LHCN-M2 (cell line): Measurements from ENCODE around the gene CTNND2. TPM values are rescaled to one million over a fixed set of nuclear protein-coding genes. Genes with fewer than 3 reads are reported as not detected.

ENCODE experiments used
- DNase-seq: peaks from one replicate; pipeline ENCODE4 v3.0.0-alpha.2; 2012; ENCODE audit warnings: low read depth
- total RNA-seq: library from RNA; depleted of rRNA; stranded (reverse); fragments of >200 nt; gene quantifications from 2 replicates; pipeline ENCODE4 v1.2.3, GENCODE V29; 2014

The CTNND2 gene
- total RNA-seq, 1 experiment from 2014 or later, result not detected

DNA sequence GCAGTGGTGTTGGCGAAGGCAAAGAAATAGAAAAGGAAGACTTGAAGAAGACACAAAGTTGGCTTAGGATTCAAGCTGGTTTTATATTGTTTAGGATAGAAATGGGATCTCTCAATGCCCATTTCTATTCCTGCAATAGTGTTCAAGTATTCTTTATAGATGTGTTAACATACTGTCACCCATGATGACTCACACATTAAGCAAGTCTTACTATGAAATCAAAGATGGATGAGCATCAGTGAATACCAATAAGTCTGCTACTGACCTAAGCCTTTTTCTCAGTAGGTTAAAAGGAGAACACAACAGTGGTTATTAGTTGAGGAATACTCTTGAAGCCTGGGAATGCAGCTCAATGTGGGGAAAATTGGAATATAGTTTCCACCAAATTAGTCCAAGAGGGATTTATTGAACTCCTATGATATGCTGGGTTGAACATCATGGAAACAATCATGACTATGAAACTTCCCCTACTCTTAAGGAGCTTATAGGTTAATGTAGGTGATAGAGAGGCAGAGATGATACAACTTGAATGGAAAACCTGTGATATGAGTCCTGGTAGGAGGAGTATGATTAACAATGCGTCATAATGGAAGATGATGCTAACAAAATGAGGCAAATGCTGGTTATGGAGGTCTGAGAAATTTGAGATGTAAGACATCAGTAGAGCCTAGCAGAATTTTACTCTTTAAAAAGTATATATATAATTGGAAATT is 726.1 kb downstream of the CTNND2 start:
- no peak for DNase-seq

DNA sequence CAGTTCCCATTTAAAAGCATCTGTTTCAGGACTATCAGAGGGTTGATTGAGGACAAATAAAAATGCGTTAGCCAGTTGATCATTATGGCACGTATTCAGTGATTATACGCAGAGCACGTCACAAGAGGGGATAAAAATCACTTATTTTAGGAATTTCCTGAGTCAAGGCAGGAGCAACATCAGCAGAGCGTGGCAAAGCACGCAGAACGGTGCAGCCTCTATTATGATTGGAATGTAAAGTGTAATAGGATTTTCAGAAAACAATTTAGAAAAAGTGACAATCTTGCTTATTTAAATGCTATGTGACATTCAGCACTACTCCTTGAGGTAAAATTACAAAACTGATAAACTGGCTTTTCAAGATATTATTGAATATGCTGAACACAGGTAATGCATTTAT is 729.7 kb downstream of the CTNND2 start:
- no peak for DNase-seq

DNA sequence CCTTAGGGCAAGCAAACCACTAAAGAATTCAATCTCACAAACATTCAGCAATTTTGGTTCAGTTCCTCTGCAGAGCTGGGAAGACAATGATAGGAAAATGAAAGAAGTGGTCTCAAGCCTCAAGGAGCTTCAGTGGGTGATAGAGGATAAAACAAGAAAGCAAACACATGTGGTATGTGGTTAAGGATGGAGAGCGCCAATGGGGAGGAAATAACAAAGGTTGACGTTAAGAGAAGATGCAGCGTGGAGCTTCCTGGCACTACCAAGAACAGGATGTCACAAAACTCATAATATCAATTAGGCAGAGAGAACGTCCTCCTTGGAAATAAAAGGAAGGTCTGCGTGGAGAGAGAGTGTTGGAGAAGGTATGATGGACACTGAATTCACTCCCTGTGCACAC is 731.8 kb downstream of the CTNND2 start:
- no peak for DNase-seq

- DNase-seq, result no peak
These were observed 733.0 kb downstream of the CTNND2 start for GRCh38 chr5:11171236-11171635.

- no peak for DNase-seq
These were observed 737.3 kb downstream of the CTNND2 start for GRCh38 chr5:11166923-11167322.

DNA sequence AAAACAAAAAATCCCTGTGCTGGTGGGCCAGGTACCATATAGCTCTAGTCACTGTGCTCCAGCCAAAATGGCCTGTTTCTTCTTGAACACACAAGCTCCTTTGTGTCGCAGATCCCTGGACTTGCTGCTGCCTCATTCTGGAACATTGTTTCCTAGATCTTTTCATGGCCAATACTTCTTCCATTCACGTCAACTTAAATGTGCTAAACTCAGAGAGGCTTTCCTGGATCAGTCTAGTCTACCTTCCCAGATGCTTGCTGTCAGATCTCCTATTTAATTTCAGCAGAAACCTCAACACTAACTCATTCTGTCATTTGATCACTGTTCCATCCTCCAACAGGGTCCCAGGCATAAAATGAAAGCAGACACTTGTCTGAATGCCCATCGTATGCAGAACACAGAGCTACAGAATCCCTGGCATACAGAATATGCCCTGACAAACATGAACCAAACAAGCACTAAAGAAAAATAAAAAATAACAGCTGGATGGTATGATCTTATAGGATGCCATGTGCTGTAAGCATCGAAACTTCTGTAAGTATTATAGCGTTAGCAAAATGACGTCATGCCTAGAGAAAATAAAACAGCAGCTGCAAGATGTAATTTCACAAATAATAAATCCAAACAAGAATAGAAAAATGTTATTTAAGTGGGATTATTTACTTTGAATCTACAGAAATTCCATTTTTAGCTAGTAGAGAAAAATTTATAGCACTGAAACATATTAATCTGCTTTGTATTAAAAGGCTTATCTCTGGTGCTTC is 739.5 kb downstream of the CTNND2 start:
- no peak for DNase-seq

GRCh38 chr5:11157132-11157531 is 747.1 kb downstream of the CTNND2 start:
- DNase-seq, result no peak

DNA sequence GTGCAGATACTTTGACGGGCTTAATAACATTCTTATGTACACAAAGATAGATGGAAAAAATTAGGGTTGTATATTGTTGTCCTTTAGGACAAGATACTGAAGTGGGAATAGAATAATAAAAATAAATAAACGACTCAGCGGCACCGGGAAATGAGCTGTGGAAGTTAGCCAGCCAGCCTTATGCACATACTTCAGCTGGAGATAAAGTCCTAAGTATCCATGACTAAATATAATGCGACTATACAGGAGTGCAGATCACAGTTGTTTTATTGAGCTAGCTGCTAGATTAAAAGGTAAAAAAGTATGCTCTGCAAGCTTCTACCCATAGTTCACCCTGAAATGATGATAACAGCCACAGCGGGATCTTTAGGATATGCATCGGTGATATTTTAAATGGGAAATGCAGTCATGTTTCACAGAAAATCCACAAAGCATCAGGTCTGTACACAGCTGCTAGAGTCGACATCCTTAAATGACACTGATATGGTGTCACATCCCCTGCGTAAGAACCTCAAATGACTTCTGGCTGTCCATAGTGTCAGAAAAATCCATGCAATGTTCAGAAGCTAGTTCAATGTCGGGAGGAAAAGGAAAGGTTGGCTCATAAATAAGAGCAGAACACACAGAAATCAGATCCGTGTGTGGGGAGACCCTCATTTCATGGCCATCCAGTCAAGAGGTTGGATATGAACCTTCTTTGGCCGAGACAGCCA is 750.4 kb downstream of the CTNND2 start:
- DNase-seq, result no peak

GRCh38 chr5:11152368-11152767 is 751.9 kb downstream of the CTNND2 start:
- no peak for DNase-seq

DNA sequence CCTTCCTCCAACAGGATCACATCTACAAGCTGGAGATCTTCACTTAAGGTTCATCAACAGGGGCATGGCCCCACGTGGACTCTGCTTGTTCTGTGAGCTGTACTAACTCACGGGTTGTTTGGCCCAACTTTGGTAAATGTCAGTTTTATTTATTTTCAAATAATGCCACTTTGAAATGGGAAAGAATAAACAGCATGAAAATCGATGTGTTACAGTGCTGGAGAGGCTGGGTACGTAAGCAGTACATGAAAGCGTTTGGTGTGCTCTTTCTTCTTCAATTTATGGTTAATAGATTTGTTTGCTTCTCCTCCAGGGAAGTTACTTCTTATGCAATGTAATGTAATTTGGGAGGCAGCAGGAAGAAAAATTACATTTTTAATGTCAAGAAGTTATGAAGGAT is 753.3 kb downstream of the CTNND2 start:
- DNase-seq, result no peak

- DNase-seq, result no peak
These were observed 755.3 kb downstream of the CTNND2 start for GRCh38 chr5:11148810-11149539.

GRCh38 chr5:11146171-11146570 is 758.1 kb downstream of the CTNND2 start:
- no peak for DNase-seq

- DNase-seq, result no peak
These were observed 760.6 kb downstream of the CTNND2 start for GRCh38 chr5:11143456-11144267.

- peak; percentile 45 for DNase-seq
These were observed 764.9 kb downstream of the CTNND2 start for GRCh38 chr5:11139217-11139865.

DNA sequence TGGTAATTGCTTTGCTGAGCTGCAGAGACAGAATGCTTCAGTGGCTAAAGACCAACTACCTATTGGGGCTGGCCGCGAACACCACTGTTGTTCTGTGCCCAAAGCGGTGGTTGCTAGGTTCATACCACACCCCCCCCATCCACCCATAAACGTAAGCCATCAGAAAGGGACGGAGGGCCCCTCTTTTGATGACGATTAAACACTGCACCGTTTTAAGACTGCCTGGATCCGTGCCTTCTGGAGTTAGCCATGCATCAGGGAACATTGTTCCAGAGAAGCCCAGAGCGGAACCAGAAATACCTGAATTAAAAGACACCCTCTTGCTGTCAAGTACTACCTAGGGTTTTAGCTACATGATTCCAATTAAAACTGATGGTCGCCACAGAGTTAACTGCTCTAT is 774.1 kb downstream of the CTNND2 start:
- DNase-seq, result no peak

GRCh38 chr5:11128021-11128420 is 776.2 kb downstream of the CTNND2 start:
- DNase-seq, result no peak

DNA sequence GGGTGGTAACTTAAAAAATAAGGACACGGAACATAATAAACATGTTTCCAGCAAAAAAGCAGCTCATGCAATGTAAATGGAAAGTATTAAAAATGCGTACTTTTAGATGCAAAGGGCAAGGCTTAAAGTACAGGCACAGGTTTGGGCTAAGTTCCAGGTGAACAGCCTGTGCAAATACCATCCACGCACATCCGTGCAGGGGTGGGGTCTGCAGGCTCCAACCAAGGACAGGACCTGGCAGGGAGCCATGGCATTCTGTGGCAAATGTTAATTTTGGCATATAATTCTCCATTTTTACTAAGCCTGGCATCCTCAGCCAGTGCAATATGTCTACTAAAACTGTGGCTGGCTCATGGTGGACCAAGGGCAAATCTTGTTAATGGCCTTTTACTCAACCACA is 777.4 kb downstream of the CTNND2 start:
- no peak for DNase-seq

DNA sequence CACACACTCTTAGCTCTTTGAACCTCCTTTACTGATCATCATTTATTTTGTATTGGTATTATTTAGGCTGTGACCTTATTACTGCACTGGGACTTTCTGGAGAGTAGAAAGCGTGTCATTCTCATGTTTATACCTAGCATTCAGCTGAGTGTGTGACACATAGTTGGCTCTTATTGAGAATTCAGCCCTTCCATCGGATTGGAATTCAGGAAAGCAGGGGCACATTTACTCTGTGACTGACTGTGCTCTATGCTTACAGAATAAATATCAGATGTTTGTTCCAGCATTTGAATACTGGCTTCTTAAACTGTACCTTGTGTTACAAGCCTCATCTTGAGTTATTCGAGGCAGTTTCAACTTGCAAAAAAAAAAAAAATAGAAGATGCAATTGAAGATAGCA is 782.4 kb downstream of the CTNND2 start:
- DNase-seq, result no peak

- DNase-seq, result no peak
These were observed 794.1 kb downstream of the CTNND2 start for GRCh38 chr5:11110128-11110527.

DNA sequence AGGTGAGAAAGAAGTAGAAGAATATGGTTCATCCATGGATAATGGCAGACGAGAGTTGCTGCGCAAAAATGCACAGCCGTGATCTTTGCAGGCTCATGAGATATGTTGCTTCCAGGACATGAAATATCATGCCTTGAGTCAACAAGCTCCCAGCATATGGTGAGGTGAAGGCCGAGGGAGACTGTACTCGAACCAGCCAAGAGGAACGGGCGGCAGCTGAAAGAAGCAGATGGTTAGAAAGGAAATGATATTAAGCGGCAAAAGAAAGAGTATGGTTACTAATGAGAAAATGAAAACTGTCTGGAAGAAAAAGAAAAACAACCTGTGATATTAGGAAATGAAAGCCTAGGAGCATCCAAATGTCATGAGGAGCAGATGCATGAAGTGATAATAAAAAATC is 798.5 kb downstream of the CTNND2 start:
- no peak for DNase-seq
